Stimulated activated CD8-positive, alpha-beta memory T cell treated with anti-CD3 and anti-CD28 coated beads, Interleukin-4, amount 100 ng/mL, for 1 hour (primary cell): ENCODE data around the gene RNF182.
"Not testable (repeated sequence)": the region's sequence is repeated elsewhere in the genome, so short reads cannot be mapped to it uniquely, and the experiment has no call there.

ENCODE experiments used
- DNase-seq, 2 donors: peaks; one replicate each; pipeline ENCODE4 v3.0.0-alpha.2; 2020; ENCODE audit warnings: low read depth in 2 of 2, low spot score in 1 of 2

Gene RNF182

GRCh38 chr6:13998356-13998755 is 73.6 kb downstream of the RNF182 start:
- DNase-seq: no peak

GRCh38 chr6:14000901-14001300 is 76.1 kb downstream of the RNF182 start:
- no peak for DNase-seq

- DNase-seq: no peak
Observed at GRCh38 chr6:14001329-14002012, 76.7 kb downstream of the RNF182 start.

GRCh38 chr6:14002176-14002947 is 77.6 kb downstream of the RNF182 start:
- no peak for DNase-seq

GRCh38 chr6:14004258-14004657 is 79.5 kb downstream of the RNF182 start:
- DNase-seq: no peak

GRCh38 chr6:14008809-14009208 is 84.1 kb downstream of the RNF182 start:
- DNase-seq: no peak

- no peak for DNase-seq
Observed at GRCh38 chr6:14009431-14009830, 84.7 kb downstream of the RNF182 start.

- no peak for DNase-seq
Observed at GRCh38 chr6:14010275-14010674, 85.5 kb downstream of the RNF182 start.

- DNase-seq: no peak
Observed at GRCh38 chr6:14012313-14013030, 87.7 kb downstream of the RNF182 start.

GRCh38 chr6:14015964-14016363 is 91.2 kb downstream of the RNF182 start:
- DNase-seq: no peak

GRCh38 chr6:14016432-14016831 is 91.7 kb downstream of the RNF182 start:
- DNase-seq: no peak

- DNase-seq: no peak
Observed at GRCh38 chr6:14016935-14017625, 92.3 kb downstream of the RNF182 start.

- no peak for DNase-seq
Observed at GRCh38 chr6:14017626-14018475, 93.1 kb downstream of the RNF182 start.

GRCh38 chr6:14018559-14018958 is 93.8 kb downstream of the RNF182 start:
- DNase-seq: not testable (repeated sequence)

GRCh38 chr6:14020551-14020950 is 95.8 kb downstream of the RNF182 start:
- no peak for DNase-seq

GRCh38 chr6:14021449-14021848 is 96.7 kb downstream of the RNF182 start:
- no peak for DNase-seq

GRCh38 chr6:14022673-14023072 is 97.9 kb downstream of the RNF182 start:
- DNase-seq: no peak

- no peak for DNase-seq
Observed at GRCh38 chr6:14023855-14024254, 99.1 kb downstream of the RNF182 start.

GRCh38 chr6:14025160-14025559 is 100.4 kb downstream of the RNF182 start:
- DNase-seq: no peak

GRCh38 chr6:14026831-14027539 is 102.2 kb downstream of the RNF182 start:
- no peak for DNase-seq
